ENCODE measurements around the gene RPL7A.

DNA sequence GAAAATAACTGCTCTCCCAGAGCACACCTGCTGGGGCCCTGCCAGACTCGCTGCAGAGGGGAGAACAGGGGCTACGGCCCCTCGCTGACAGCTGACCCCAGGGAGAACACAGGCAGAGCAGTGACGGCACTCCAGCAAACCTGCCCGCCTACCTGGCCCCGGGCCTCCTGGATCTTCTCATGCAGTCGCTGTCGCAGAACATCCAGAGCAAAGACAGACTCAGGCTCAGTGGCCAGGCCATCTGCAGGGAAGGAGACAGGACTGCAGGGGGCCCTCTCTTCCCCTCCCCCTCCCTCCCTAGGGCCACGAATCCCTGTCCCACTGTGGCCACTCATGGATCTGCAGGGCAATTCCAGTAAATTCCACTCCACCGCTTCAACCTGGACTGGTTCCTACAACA lies 14.5 kb upstream of the RPL7A start:
- TF ChIP-seq, protein P1, sequence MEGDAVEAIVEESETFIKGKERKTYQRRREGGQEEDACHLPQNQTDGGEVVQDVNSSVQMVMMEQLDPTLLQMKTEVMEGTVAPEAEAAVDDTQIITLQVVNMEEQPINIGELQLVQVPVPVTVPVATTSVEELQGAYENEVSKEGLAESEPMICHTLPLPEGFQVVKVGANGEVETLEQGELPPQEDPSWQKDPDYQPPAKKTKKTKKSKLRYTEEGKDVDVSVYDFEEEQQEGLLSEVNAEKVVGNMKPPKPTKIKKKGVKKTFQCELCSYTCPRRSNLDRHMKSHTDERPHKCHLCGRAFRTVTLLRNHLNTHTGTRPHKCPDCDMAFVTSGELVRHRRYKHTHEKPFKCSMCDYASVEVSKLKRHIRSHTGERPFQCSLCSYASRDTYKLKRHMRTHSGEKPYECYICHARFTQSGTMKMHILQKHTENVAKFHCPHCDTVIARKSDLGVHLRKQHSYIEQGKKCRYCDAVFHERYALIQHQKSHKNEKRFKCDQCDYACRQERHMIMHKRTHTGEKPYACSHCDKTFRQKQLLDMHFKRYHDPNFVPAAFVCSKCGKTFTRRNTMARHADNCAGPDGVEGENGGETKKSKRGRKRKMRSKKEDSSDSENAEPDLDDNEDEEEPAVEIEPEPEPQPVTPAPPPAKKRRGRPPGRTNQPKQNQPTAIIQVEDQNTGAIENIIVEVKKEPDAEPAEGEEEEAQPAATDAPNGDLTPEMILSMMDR (IDR thresholded peaks at IDR 0.05): no peak
- TF ChIP-seq EP300 (IDR thresholded peaks at IDR 0.05): no peak
- TF ChIP-seq POLR2AphosphoS5 (IDR thresholded peaks at IDR 0.05): no peak
